HuH-7.5 (cell line): ENCODE measurements around the gene NRK.
"Not testable (repeated sequence)": the region's sequence is repeated elsewhere in the genome, so short reads cannot be mapped to it uniquely, and the experiment has no call there.

ENCODE experiments used
- DNase-seq: peaks from one replicate; pipeline ENCODE4 v3.0.0; 2011; ENCODE audit warnings: low spot score

Gene NRK

GRCh38 chrX:105894721-105895120 is 72.4 kb downstream of the NRK start:
- no peak for DNase-seq

DNA sequence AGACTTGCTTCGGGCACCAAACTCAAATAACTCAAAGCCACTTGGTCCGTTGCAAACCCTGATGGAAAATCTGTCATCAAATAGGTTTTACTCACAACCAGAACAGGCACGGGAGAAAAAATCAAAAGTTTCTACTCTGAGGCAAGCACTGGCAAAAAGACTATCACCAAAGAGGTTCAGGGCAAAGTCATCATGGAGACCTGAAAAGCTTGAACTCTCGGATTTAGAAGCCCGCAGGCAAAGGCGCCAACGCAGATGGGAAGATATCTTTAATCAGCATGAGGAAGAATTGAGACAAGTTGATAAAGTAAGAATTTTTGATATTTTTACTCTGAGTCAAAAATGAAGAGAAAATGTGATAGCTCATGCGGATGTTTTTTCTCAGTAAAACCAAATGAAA is 87.2 kb downstream of the NRK start:
- DNase-seq: no peak

DNA sequence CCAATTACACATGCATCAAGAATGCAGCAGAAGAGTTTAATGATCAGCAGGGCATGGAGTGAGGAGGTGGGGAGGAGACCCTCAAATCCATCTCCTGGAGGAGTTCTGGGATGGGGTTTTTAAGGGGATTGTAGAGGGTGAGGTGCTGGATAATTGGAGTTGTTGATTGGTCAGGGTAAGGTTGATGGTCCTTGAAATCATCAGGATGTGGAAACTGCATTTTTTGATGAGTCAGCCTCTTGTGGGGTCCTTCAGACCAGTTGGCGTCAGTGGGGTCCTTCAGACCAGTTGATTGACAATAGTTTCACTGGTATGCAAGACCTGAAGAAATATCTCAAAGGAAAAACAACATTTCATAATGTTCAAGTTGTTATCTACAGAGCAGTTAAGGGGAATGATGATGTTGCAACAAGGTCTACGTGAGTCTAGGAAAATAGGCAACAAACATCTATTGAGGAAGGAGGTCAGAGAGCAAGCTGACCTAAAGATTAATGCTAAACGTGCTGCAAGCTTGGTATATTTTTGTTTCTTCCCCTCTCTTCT is 88.3 kb downstream of the NRK start:
- DNase-seq: no peak

DNA sequence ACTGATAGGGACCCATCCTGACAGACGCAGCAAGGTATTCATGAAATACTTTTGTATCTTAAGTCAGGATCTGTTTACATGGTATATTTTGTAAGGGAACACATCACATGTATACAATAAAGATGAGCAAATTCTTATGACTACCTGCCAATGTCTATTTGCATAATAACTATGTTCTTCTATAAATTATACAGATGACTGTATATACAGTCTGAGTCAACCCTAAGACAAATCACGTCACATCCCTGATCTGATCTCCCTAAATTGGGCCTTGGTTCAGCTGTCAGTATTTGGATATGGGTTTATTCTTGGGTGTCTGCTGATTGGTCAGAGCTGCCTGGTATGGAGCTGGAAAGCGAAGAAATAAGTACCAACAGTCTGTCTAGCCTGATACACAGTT is 122.9 kb downstream of the NRK start:
- no peak for DNase-seq

- no peak for DNase-seq
Observed at GRCh38 chrX:105969487-105969886, 147.1 kb downstream of the NRK start.

- no peak for DNase-seq
Observed at GRCh38 chrX:105972690-105973386, 150.5 kb downstream of the NRK start.

GRCh38 chrX:105973387-105973739 is 151.0 kb downstream of the NRK start:
- DNase-seq: no peak

DNA sequence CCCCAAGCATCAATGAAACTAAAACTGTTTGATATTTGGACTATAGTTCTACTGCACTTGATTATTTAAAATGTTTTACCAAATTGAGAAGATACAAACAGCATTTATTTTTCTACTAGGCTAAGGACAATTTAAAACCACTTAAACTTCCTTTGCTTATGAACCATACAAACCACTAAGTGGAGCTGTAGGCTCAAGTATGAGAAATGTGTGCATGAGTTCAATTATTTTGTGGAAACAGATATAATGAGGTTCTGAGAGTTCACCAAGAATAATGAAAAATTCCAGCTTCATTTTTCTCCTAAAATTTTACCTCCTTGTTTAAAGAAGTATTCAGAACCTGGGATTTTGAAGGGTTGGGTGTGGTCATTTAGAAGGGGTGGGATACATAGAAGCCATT is 153.0 kb downstream of the NRK start:
- DNase-seq: no peak

DNA sequence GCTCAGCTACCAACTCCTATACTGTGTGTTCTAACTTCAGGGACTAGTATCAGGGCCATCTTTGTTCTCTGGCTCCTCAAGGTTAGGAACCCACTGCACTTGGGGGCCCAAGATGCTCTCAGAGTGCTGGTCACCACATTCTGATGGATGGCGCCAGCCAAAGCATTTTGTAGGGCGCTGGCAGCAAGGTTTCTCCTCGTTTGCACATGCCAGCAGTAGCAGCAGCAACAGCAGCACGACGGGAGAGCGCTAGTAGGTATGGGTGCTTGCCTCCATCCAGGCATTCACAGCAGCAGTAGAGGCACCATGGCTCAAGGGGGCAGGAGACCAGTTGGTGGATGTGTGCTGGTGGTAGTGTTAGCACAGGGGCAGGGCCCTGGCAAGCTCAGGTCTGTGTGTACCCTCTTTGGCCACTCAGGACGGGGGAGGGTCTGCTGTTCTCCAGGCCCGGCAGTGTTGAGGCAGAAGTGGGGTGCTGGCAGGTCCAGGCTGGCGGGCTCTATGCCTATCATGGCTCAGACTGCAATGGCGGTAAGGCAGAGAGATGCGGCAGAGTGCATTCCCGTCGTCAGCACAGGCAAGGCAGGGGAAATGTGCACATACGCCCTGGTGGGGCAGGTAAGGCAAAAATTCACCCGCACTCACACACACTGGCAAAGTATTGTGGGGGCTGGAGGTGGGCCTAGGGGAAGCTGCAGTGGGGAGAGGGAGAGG is 159.6 kb downstream of the NRK start:
- no peak for DNase-seq

DNA sequence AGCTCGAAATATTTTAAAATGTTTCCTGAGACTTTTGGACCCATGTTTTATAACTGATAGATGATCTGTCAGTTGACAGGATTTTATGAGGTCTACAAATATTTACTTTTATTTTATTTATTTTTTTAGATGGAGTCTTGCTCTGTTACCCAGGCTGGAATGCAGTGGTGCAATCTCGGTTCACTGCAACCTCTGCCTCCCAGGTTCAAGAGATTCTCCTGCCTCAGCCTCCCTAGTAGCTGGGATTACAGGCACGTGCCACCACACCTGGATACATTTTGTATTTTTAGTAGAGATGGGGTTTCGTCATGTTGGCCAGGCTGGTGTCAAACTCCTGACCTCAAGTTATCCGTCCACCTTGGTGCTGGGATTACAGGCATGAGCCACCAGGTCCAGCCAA is 166.1 kb downstream of the NRK start:
- not testable (repeated sequence) for DNase-seq

DNA sequence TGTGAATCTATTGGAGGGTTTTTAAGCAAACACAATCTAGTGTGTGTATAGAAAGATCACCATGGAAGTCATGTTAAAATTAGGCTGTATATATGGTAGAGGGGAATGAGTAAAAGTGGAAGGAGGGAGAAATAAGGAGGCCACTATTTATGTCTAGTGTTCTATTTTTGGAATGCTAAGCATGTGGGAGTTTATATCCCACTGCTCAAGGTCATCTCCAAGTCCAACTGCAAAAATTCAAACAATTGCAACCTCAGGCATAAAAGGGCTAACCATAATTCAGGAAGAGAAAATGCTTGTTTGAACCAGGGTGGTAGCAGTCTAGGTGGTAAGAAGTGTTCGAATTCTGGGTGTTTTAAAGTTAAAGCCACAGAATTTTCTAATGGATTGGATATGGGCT is 177.0 kb downstream of the NRK start:
- no peak for DNase-seq

DNA sequence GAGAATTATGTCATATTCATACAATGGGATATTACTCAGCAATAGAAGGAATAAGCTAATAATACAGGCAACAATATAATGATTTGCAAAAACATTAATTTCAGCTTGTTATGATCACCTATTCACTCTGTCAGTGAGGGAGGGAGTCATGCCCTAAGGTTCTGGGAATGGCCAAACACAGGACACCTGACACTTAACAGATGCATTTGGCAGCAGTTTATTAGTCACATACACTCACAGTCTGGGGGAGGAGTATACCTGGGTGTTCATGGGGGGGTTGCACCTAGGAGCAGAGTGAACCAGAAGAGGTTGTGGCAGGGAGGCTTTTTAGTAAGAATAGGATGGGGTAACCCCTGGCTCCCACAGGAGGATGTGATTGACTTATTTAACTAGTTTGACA is 177.9 kb downstream of the NRK start:
- DNase-seq: no peak

DNA sequence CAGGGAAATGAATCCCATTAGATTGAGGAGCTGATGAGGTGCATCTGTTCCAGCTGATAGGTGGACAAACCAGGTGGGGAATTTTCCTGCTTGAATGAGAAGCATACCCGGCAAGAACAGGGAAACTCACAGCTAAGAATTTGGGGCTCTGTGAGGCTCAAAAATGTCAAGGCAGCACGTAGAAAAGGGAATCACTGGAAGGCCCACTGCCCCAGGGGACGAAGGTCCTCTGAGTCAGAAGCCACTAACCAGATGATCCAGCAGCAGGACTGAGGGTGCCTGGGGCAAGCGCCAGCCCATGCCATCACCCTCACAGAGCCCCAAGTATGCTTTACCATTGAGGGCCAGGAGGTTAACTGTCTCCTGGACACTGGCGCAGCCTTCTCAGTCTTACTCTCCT is 178.3 kb downstream of the NRK start:
- DNase-seq: not testable (repeated sequence)

- DNase-seq: no peak
Observed at GRCh38 chrX:106005684-106006083, 183.3 kb downstream of the NRK start.

- no peak for DNase-seq
Observed at GRCh38 chrX:106007815-106008214, 185.5 kb downstream of the NRK start.
